HepG2 (cell line): Measurements from ENCODE around the gene VPS13D. TPM values are rescaled to one million over a fixed set of nuclear protein-coding genes. Genes with fewer than 3 reads are reported as not detected.

ENCODE experiments used
- AKNA ChIP-seq: sonication (generic); formaldehyde crosslinking; IDR thresholded peaks from 2 replicates; pipeline ENCODE4 v1.4.0; 2020; ENCODE audit warnings: missing genetic modification reagents, borderline replicate concordance
- EP300 ChIP-seq, 3 experiments: sonication (generic) in 1 of 3; formaldehyde crosslinking in 1 of 3; IDR thresholded peaks; 2 replicates each; pipeline versions ENCODE4 v1.5.1 to v1.6.1; 2011 to 2020; ENCODE audit warnings: low read depth in 2 of 3, low read length in 2 of 3, borderline replicate concordance in 1 of 3, improper control_type of control experiment in 1 of 3, mild to moderate bottlenecking in 1 of 3, missing genetic modification reagents in 1 of 3, moderate library complexity in 1 of 3
- FOXM1 ChIP-seq: sonication (generic); formaldehyde crosslinking; IDR thresholded peaks from 2 replicates; pipeline ENCODE4 v1.5.0; 2020; ENCODE audit warnings: missing genetic modification reagents
- KIAA2018 ChIP-seq: sonication (generic); formaldehyde crosslinking; IDR thresholded peaks from 2 replicates; pipeline ENCODE4 v1.5.0; 2020; ENCODE audit warnings: mild to moderate bottlenecking, missing genetic modification reagents, borderline replicate concordance
- NFKBIZ ChIP-seq: IDR thresholded peaks from 2 replicates; pipeline ENCODE4 v1.6.1; 2018; ENCODE audit warnings: missing genetic modification reagents, missing compliant biosample characterization
- PCBP2 ChIP-seq: fragments of 200-400 bp; formaldehyde crosslinking; optimal IDR thresholded peaks from 2 replicates; pipeline ENCODE3; 2018; ENCODE audit warnings: low read length, low read depth; ENCODE audit not compliant: poor library complexity, severe bottlenecking
- ZBTB38 ChIP-seq: sonication (generic); formaldehyde crosslinking; IDR thresholded peaks from 2 replicates; pipeline ENCODE4 v1.5.1; 2020; ENCODE audit warnings: mild to moderate bottlenecking, missing genetic modification reagents
- ZFP1 ChIP-seq: IDR thresholded peaks from 2 replicates; pipeline ENCODE4 v1.6.1; 2016
- ZNF256 ChIP-seq: sonication (generic); formaldehyde crosslinking; conservative IDR thresholded peaks from 2 replicates; pipeline ENCODE4 v1.4.0; 2020; ENCODE audit warnings: missing genetic modification reagents
- ZNF282 ChIP-seq: fragments of 450-650 bp; IDR thresholded peaks from 2 replicates; pipeline ENCODE4 v1.6.1; 2018; ENCODE audit not compliant: partially characterized antibody
- ZNF768 ChIP-seq: sonication (generic); formaldehyde crosslinking; IDR thresholded peaks from 2 replicates; pipeline ENCODE4 v1.4.0; 2020; ENCODE audit warnings: missing genetic modification reagents
- polyA plus RNA-seq, 8 experiments: library from polyadenylated mRNA; depleted of rRNA in 3 of 8; stranded (reverse) in 7 of 8; unstranded in 1 of 8; fragments of >200 nt; fragmentation: Illumina TruSeq in 4 of 8; extraction: Trizol in 4 of 8; gene quantifications; 2 replicates each; pipeline versions ENCODE4 v1.2.1 to v1.2.3, GENCODE V29; 2011 to 2016; ENCODE audit warnings: low read depth in 4 of 8, missing spikeins in 1 of 8, mixed read lengths in 1 of 8; ENCODE audit not compliant: insufficient read depth in 1 of 8
- total RNA-seq, 5 experiments: library from RNA; depleted of rRNA; stranded (reverse); fragments of >200 nt; fragmentation: Illumina TruSeq; extraction: Trizol; gene quantifications; 2 replicates each; pipeline ENCODE4 v1.2.3, GENCODE V29; 2016; ENCODE audit warnings: low read depth in 1 of 5
- TF ChIP-seq, protein P1 (sequence below): sonication (generic); IDR thresholded peaks from 2 replicates; pipeline ENCODE4 v1.6.1; 2016; ENCODE audit warnings: low read depth, borderline replicate concordance

The VPS13D gene
- total and polyA plus RNA-seq, 2 of the 13 experiments (the other 11 are each of a cell fraction or from before 2014, with no cell fraction given), result 8.6 to 13.9 TPM

DNA sequence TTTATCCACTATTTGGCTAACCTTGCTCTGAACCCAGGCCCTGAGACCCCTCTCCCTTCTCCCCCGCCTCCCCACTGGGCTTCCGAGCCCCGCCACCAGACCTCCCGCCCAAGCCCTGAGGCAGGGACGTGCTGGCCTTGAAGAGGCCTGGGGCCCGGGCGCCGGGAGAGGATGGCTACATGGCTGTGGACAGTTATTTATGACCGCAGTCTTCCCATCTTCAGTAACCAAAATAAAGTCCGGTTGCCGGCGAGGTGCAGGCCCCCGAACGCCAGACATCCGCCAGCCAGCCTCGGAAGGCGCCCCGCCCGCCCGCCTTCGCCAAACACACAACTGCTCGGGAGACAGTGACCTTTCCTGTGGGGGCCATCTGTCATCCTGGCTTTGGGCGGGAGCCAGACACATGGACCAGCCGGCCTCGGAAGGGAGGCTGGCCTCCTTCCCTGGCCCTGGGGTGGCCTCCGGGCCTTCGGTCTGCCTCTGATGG is 319.2 kb downstream of the VPS13D start (continued):
- TF ChIP-seq FOXM1, result no peak
- no peak for TF ChIP-seq NFKBIZ (CRISPR knock-in tag)
- no peak for TF ChIP-seq AKNA (CRISPR knock-in tag)
- TF ChIP-seq ZBTB38, result 0 out of 2 replicates have a peak, but pooled peaks have one; percentile 22
- no peak; the same call in 1 of the 2 replicates for TF ChIP-seq ZNF768 (CRISPR knock-in tag)
- no peak for TF ChIP-seq ZFP1 (CRISPR knock-in tag)
- no peak for TF ChIP-seq ZNF282
- TF ChIP-seq PCBP2, result no peak
- TF ChIP-seq, protein P1, sequence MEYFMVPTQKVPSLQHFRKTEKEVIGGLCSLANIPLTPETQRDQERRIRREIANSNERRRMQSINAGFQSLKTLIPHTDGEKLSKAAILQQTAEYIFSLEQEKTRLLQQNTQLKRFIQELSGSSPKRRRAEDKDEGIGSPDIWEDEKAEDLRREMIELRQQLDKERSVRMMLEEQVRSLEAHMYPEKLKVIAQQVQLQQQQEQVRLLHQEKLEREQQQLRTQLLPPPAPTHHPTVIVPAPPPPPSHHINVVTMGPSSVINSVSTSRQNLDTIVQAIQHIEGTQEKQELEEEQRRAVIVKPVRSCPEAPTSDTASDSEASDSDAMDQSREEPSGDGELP, result peak; percentile 43; the same call in 1 of the 2 replicates
- TF ChIP-seq KIAA2018 (CRISPR knock-in tag), result no peak
- TF ChIP-seq EP300 (IDR thresholded peaks at IDR 0.05; ENCODE audit: low read depth in 2 of 2, low read length in 2 of 2), result no peak
- TF ChIP-seq EP300 (CRISPR knock-in tag; IDR thresholded peaks at IDR 0.05; ENCODE audit: borderline replicate concordance), result no peak
- TF ChIP-seq ZNF256 (CRISPR knock-in tag), result no peak
